Neuron (in vitro differentiated cells): Measurements from ENCODE around the gene CRYBB1.

Experiments
- H2AFZ ChIP-seq: one replicate; pipeline ENCODE4 v1.6.1; 2013; ENCODE audit warnings: low read depth, mild to moderate bottlenecking, inconsistent platforms, low read length, moderate library complexity
- H3K27me3 ChIP-seq: one replicate; pipeline ENCODE4 v1.6.1; 2013; ENCODE audit warnings: low read length; ENCODE audit not compliant: insufficient read depth
- H3K36me3 ChIP-seq: one replicate; pipeline ENCODE4 v1.6.1; 2013; ENCODE audit warnings: low read length; ENCODE audit not compliant: insufficient read depth
- H3K4me1 ChIP-seq: one replicate; pipeline ENCODE4 v1.6.1; 2013; ENCODE audit warnings: low read length; ENCODE audit not compliant: insufficient read depth
- H3K4me3 ChIP-seq: 2 replicates; pipeline ENCODE4 v1.5.1; 2013; ENCODE audit warnings: mild to moderate bottlenecking, low read length, moderate library complexity
- H3K9me3 ChIP-seq: one replicate; pipeline ENCODE4 v1.6.1; 2013; ENCODE audit warnings: low read length

CRYBB1 gene

DNA sequence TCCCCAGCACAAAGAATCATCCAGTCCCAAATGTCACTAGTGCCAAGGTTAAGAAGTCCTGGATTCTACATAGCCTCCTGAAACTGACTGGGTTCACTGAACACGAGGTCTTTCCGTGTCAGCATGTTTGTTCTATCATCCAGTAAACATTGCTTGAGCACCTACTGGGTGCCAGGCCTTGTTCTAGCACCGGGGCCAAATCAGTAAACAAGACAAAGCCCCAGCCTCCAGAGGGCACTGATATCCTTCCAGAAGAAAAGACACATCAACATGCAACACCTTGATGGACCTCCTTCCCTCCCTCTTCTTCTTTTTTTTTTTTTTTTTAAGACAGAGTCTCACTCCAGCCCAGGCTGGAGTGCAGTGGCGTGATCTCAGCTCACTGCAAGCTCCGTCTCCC is 54.8 kb downstream of the CRYBB1 start:
- H3K4me3 ChIP-seq = no peak overlapping the region
- H3K9me3 ChIP-seq = no peaks in the 10 kb centered on the region
- no peaks in the 10 kb centered on the region for H3K27me3 ChIP-seq
- H3K4me1 ChIP-seq = peaks cover 22% of the 10 kb centered on the region
- H3K36me3 ChIP-seq = no peaks in the 10 kb centered on the region
- no peak overlapping the region for H2AFZ ChIP-seq

DNA sequence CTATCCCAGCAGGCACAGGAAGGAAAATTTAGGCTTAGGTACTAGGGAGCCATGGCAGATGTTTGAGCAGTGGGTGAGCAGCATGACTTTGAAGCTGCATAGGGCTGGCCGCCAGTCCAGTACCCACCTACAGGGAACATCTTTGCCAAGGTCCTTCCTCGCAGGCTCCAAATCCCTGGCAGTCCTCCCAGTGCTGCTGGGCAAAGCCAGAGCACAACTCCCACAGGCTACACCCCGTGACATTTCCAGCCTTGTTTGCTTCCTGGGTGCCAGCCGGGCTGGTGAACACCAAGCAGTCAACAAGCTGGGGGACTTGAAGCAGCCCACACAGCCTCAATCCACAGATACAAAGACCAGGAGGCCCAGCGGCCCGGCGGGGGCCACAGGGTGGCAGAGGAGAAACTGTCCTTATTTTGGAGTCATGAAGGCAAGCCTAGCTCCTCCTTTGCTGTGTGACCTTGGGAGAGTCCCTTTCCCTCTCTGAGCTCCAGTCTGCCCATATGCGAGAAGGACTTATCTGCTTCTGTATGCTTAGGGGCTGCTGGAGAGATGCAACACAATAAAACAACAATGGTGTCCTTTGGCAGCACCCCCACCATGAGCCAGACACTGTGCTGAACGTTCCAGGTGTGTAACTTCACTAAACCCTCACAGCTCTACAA is 55.9 kb downstream of the CRYBB1 start:
- Histone ChIP-seq H3K9me3 (no peaks in the 10 kb centered on the region), H2AFZ (no peak overlapping the region), H3K4me3 (no peak overlapping the region), H3K27me3 (no peaks in the 10 kb centered on the region), H3K4me1 (peaks cover 11% of the 10 kb centered on the region), H3K36me3 (no peaks in the 10 kb centered on the region)

DNA sequence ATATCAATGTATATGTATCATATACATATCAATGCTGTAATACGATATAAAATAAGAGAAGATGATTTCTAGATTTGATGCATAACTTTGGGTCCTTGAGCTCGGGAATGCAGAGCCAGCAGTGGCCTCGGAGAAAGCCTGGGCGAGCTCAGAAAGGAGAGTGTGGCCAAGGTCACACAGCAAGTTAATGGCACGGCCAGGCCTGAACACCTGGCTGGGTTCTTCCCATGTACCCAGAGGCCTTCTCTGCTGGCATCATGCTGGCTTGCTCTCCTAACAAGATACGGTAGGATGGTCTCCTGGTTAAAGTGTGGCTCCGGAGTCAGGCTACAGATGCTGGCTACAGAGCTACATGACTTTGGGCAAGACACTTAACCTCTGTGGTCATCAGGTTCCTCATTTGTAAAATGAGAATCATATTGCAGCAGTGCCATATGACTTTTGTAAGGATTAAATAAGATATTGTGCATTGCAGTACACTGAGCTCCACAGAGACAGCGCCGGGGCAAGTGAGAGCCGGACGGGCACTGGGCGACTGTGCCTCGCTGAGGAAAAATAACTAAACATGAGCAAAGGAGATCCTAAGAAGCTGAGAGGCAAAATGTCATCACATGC is 57.8 kb downstream of the CRYBB1 start:
- H3K4me3 ChIP-seq = no peak overlapping the region
- no peaks in the 10 kb centered on the region for H3K27me3 ChIP-seq
- H3K9me3 ChIP-seq = no peaks in the 10 kb centered on the region
- H3K4me1 ChIP-seq = peaks cover 12% of the 10 kb centered on the region
- no peak overlapping the region for H2AFZ ChIP-seq
- H3K36me3 ChIP-seq = no peaks in the 10 kb centered on the region

DNA sequence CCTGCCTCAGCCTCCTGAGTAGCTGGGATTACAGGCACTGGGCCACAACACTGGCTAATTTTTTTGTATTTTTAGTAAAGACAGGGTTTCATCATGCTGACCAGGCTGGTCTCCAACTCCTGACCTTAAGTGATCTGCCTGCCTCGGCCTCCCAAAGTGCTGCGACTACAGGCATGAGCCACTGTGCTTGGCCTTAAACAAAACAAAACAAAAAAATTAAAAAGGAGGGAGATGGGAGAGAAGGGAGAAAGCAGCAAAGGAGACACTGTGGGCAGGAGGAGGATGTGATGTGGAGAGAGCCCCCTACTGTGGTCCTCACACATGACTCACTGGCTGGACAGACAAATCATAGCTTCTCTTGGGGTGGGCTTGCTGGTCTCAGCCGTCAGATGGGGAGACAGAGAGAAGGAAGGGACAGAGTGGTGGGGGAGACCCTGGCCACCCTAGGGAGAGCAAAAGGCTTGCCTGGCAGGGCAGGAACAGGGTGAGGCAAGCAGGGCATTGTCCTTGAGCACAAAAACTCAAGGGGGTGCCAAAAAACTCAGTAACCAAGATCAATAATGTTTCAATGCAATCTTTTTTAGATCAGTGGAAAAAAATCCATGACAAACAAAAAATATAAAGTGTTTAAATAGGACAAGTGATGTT is 59.5 kb downstream of the CRYBB1 start:
- Histone ChIP-seq H2AFZ (no peak overlapping the region), H3K27me3 (no peaks in the 10 kb centered on the region), H3K36me3 (no peaks in the 10 kb centered on the region), H3K9me3 (no peaks in the 10 kb centered on the region), H3K4me1 (peaks cover 16% of the 10 kb centered on the region), H3K4me3 (no peak overlapping the region)

DNA sequence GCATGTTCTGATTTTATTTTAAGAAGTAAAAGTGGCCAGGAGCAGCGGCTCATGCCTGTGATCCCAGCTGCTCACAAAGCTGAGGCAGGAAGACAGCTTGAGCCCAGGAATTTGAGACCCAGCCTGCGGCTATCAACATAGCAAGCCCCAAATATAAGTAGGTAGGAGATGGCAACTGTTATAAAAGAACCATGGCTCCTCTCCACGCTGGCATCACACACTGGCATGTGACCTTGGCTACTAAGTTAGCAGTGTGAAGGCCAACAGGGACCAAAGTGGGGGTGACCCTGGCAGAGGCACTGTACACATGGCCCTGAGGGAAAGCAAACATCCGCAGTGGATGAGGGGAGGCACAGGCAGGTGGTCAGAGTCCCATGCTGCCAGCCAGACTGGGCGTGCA is 60.9 kb downstream of the CRYBB1 start:
- H3K27me3 ChIP-seq = no peaks in the 10 kb centered on the region
- H3K4me1 ChIP-seq = peaks cover 20% of the 10 kb centered on the region
- no peaks in the 10 kb centered on the region for H3K36me3 ChIP-seq
- H3K9me3 ChIP-seq = no peaks in the 10 kb centered on the region
- no peak overlapping the region for H3K4me3 ChIP-seq
- H2AFZ ChIP-seq = no peak overlapping the region

DNA sequence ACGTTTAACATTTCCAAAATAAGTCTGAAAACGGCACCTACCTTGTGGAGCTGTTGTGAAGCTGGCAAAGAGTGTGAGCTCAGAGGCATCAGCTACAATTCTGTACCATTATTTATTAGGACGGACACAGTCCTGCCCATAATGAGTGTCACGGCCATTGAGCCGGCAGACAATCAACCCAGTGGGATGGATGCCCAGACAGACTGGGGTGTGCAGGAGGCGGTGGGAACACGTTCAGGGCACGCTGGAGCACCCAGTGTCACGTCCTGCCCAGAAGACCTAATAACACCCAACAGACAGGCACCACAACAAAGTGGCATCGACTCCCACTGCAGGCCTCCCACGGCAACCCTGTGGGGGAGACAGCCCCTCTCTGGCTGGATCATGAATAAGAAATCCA is 62.3 kb downstream of the CRYBB1 start:
- Histone ChIP-seq H3K36me3 (no peaks in the 10 kb centered on the region), H3K27me3 (no peaks in the 10 kb centered on the region), H3K4me1 (peaks cover 25% of the 10 kb centered on the region), H3K9me3 (no peaks in the 10 kb centered on the region), H2AFZ (no peak overlapping the region), H3K4me3 (no peak overlapping the region)

DNA sequence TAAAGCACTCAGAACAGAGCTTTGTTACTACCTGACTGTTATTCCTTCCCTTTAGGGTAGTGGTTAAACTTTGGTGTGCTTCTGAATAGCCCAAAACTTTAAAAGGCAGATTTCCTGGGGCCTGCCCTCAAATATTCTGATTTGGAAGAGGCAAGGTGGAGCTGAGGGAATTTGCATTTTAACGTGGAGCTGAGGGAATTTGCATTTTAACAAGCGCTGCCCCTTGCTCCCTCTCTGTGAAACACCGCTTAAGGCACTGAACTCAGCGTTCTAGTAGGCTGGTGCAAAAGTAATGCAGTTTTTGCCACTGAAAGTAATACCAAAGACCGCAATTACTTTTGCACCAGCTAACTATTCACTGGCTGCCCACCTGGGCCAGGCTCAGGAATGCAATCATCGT is 62.9 kb downstream of the CRYBB1 start:
- H3K4me3 ChIP-seq = no peak overlapping the region
- H3K36me3 ChIP-seq = no peaks in the 10 kb centered on the region
- no peaks in the 10 kb centered on the region for H3K27me3 ChIP-seq
- no peak overlapping the region for H2AFZ ChIP-seq
- H3K9me3 ChIP-seq = no peaks in the 10 kb centered on the region
- H3K4me1 ChIP-seq = peaks cover 28% of the 10 kb centered on the region

DNA sequence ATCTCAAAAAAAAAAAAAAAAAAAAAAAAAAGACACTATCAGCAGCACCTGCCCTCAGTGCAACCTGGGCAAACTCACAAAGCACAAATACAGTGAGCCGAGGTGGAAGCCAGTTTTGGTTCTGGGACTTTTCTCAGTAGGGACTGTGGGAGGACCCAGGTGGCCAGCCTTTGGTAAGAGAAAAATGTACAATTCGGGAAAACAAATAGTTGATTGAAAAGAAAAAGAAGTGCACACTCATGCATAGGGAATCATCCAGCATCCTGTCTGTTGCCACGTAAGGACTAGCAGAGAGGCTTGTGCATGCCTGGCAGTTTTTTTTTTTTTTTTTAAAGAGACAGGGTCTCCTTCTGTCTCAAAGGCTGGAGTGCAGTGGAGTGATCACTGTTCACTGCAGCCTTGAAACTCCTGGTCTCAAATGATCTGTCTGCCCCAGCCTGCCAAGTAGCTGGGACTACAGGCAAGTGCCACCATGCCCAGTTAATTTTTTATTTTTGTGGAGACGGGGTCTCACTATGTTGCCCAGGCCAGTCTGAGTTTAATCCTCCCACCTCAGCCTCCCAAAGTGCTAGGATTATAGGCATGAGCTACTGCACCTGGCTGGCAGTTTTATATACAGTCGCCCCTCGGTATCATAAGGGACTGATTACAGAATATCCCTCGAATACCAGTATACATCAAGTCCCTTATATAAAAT is 64.6 kb downstream of the CRYBB1 start:
- Histone ChIP-seq H3K4me3 (no peak overlapping the region), H3K4me1 (peaks cover 21% of the 10 kb centered on the region), H3K9me3 (no peaks in the 10 kb centered on the region), H2AFZ (no peak overlapping the region), H3K36me3 (no peaks in the 10 kb centered on the region), H3K27me3 (no peaks in the 10 kb centered on the region)

DNA sequence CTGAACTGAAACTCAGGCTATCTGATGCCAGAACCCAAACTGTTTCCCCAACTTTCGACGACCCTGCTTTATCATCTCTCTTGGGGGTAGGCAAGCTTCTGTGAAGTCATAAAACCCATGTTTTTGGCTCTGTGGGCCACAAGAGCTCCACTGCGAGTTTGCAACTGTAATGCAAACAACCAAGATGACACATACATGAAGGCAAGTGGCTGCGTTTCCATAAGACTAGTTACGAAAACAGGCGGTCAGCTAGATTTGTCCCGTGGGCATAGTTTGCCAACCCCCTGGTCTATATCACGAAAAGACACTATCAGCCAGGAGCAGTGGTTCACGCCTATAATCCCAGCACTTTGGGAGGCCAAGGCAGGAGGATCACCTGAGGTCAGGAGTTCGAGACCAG is 65.4 kb downstream of the CRYBB1 start:
- Histone ChIP-seq H2AFZ (no peak overlapping the region), H3K4me1 (peaks cover 21% of the 10 kb centered on the region), H3K9me3 (no peaks in the 10 kb centered on the region), H3K27me3 (no peaks in the 10 kb centered on the region), H3K36me3 (no peaks in the 10 kb centered on the region), H3K4me3 (no peak overlapping the region)

DNA sequence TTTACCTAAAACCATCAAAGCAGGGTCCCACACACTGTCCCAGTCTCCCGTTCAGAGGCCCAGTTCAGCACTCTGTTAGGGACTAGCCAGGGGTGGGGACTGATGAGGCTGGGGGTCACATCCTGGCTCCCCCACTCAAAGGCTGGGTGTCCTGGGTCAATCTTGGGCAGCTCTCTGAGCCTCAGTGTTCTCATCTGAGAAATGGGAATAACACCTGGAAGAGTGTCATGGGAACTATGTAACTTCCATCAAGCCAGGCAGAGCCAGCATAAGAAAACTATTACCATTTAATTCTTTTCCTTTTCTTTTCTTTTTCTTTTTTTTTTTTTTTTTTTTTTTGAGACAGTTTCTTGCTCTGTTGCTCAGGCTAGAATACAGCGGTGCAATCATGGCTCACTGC is 66.3 kb downstream of the CRYBB1 start:
- Histone ChIP-seq H3K4me3 (no peak overlapping the region), H2AFZ (no peak overlapping the region), H3K9me3 (no peaks in the 10 kb centered on the region), H3K4me1 (peaks cover 21% of the 10 kb centered on the region), H3K27me3 (no peaks in the 10 kb centered on the region), H3K36me3 (no peaks in the 10 kb centered on the region)

DNA sequence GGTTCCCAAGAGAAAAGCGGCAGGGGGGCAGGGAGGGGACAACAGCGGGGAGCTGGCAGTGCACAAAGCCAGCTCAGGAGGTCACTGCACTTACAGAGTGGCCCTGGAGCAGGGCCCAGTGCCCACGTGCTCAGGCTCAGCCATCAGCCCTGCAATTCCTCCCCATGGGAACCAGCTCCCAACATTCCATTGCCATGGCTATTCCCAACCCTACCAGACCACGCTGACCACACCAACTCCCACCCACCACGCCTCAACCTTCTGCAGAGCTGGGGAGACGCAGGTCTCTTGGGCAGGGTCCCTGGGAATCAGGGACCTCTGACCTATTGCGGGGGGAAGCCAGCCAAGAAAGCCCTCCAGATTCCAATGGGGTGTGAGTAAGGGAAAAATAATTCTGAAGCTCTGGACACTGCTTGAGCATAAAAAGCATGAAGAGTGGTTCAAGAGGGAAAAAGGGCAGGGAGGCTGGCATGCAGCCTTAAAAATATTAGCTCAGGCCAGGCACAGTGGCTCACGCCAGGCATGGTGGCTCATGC is 67.3 kb downstream of the CRYBB1 start:
- no peaks in the 10 kb centered on the region for H3K27me3 ChIP-seq
- H2AFZ ChIP-seq = no peak overlapping the region
- peaks cover 21% of the 10 kb centered on the region for H3K4me1 ChIP-seq
- no peaks in the 10 kb centered on the region for H3K9me3 ChIP-seq
- no peak overlapping the region for H3K4me3 ChIP-seq
- H3K36me3 ChIP-seq = no peaks in the 10 kb centered on the region

DNA sequence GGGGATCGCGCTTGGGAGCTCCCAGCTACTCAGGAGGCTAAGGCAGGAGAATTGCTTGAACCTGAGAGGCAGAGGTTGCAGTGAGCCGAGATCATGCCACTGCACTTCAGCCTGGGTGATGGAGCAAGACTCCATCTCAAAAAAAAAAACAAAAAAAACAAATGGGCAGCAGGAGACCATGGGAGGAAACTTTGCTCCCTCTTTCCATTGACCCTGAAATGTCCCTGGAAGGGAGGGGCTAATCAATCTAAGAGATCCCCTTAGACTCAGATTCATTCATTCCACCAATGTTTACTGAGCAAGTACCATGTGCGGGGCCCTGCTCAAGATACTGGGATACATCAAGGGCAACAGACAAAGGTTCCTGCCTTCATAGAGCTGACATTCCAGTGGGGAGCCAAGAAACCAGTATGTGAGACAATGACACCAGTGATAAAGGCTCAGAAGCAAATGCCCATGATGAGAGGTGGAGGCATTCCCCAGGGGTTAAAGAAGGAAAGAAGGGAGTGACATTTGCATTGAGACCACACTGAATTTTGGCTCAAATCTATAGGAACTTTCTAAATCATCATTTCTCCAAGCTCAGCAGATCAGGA is 67.8 kb downstream of the CRYBB1 start:
- no peaks in the 10 kb centered on the region for H3K36me3 ChIP-seq

More for the DNA sequence above, 67.8 kb downstream of the CRYBB1 start:
- no peak overlapping the region for H2AFZ ChIP-seq
- H3K27me3 ChIP-seq = no peaks in the 10 kb centered on the region
- no peaks in the 10 kb centered on the region for H3K9me3 ChIP-seq
- peaks cover 16% of the 10 kb centered on the region for H3K4me1 ChIP-seq
- H3K4me3 ChIP-seq = no peak overlapping the region
